Keratinocyte (primary cell): ENCODE data around the gene SRR.

Experiments
- CTCF ChIP-seq, 3 experiments: IDR thresholded peaks in 1 of 3; conservative IDR thresholded peaks in 1 of 3; optimal IDR thresholded peaks in 1 of 3; 2 replicates in 2 of 3; 3 replicates in 1 of 3; pipeline versions ENCODE3 to v1.5.1; 2011; ENCODE audit warnings: low read length in 3 of 3, mild to moderate bottlenecking in 3 of 3, moderate library complexity in 2 of 3, control low read depth in 1 of 3, inconsistent platforms in 1 of 3; ENCODE audit not compliant: insufficient read depth in 2 of 3; ENCODE audit errors: extremely low read depth in 1 of 3
- EZH2 ChIP-seq: IDR thresholded peaks from one replicate; pipeline ENCODE4 v1.6.1; 2012; ENCODE audit warnings: inconsistent platforms, mild to moderate bottlenecking, low read length, moderate library complexity

- TF ChIP-seq CTCF (optimal IDR thresholded peaks at IDR 0.05 in 1 of 3, IDR thresholded peaks at IDR 0.05 in 1 of 3, conservative IDR thresholded peaks at IDR 0.05 in 1 of 3; ENCODE audit: extremely low read depth in 1 of 3, insufficient read depth in 2 of 3, low read length in 3 of 3): no peak
- no peak for TF ChIP-seq EZH2
Observed at GRCh38 chr17:2357931-2358434, 54.2 kb downstream of the SRR start.
